ENCODE measurements around the gene CCDC14.
A peak's percentile ranks its signal among the peaks of the same experiment; 100 is the strongest.

The CCDC14 gene

GRCh38 chr3:123948449-123948848, 12.6 kb downstream of the CCDC14 start:
- Histone ChIP-seq H3K36me3 (ENCODE audit: insufficient read depth, low read length) (peaks cover 90% of the 10 kb centered on the region), H3K9ac (ENCODE audit: insufficient read length) (no peak overlapping the region), H3K9me3 (ENCODE audit: low read depth, low read length) (no peaks in the 10 kb centered on the region), H3K27ac (no peak overlapping the region), H3K4me3 (no peak overlapping the region)
- TF ChIP-seq FOXP2 (optimal IDR thresholded peaks at IDR 0.05; ENCODE audit: control extremely low read depth, extremely low read length, insufficient read depth): no peak
- no peak for TF ChIP-seq EZH2 (IDR thresholded peaks at IDR 0.05)
- no peak for TF ChIP-seq POLR2AphosphoS5 (IDR thresholded peaks at IDR 0.05; ENCODE audit: borderline replicate concordance, low read depth, low read length)
- DNase-seq (ENCODE audit: low read depth, low spot score): no peak

DNA sequence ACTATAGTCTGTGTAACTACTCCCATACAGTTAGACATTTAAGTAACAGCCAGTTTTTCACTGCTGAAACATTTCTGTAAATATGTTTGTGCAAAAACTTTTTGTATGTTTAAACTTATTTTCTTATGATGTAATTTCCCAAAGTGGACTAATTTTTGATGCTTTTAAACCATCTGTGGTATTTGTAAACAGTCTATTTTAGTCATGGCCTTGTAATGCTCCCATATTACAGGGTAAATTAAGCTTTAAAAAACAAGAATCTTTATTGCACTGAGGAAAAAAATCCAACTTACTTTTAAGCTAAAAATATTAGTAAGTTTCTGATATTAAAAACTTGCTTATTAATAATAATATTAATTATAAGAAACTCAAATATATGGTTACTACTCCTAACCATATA, 13.5 kb downstream of the CCDC14 start:
- no peak for DNase-seq (ENCODE audit: low read depth, low spot score)
- H3K9me3 ChIP-seq (ENCODE audit: low read depth, low read length): no peaks in the 10 kb centered on the region
- H3K27ac ChIP-seq: no peak overlapping the region
- TF ChIP-seq EZH2 (IDR thresholded peaks at IDR 0.05) (no peak), FOXP2 (optimal IDR thresholded peaks at IDR 0.05; ENCODE audit: control extremely low read depth, extremely low read length, insufficient read depth) (no peak), POLR2AphosphoS5 (IDR thresholded peaks at IDR 0.05; ENCODE audit: borderline replicate concordance, low read depth, low read length) (no peak)
- H3K9ac ChIP-seq (ENCODE audit: insufficient read length): no peak overlapping the region
- H3K36me3 ChIP-seq (ENCODE audit: insufficient read depth, low read length): peaks cover 88% of the 10 kb centered on the region
- no peak overlapping the region for H3K4me3 ChIP-seq

GRCh38 chr3:123941542-123941941, 19.5 kb downstream of the CCDC14 start:
- no peak overlapping the region for H3K4me3 ChIP-seq
- no peak overlapping the region for H3K27ac ChIP-seq
- no peak for DNase-seq (ENCODE audit: low read depth, low spot score)
- no peaks in the 10 kb centered on the region for H3K9me3 ChIP-seq (ENCODE audit: low read depth, low read length)
- peaks cover 89% of the 10 kb centered on the region for H3K36me3 ChIP-seq (ENCODE audit: insufficient read depth, low read length)
- H3K9ac ChIP-seq (ENCODE audit: insufficient read length): no peak overlapping the region
- TF ChIP-seq FOXP2 (optimal IDR thresholded peaks at IDR 0.05; ENCODE audit: control extremely low read depth, extremely low read length, insufficient read depth) (no peak), POLR2AphosphoS5 (IDR thresholded peaks at IDR 0.05; ENCODE audit: borderline replicate concordance, low read depth, low read length) (no peak), EZH2 (IDR thresholded peaks at IDR 0.05) (no peak)

DNA sequence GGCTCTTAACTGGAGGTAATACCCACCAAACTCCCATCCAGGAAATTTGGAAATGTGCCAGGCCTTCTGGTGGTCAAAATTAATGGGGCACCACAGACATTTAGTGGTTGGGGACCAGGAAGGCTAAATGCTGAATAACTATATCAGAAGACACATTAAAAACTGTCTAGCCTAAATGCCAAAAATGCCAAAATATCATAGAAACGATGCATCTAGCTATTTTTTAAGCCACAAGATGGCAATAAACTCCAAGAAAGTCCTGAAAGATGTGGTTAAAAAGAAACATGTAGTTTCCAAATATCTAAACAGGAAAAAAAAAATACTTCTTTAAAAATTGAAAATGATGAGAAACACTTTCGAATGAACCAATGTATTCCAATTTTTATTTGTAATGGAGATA, 19.9 kb downstream of the CCDC14 start:
- H3K4me3 ChIP-seq: no peak overlapping the region
- peaks cover 88% of the 10 kb centered on the region for H3K36me3 ChIP-seq (ENCODE audit: insufficient read depth, low read length)
- no peak overlapping the region for H3K9ac ChIP-seq (ENCODE audit: insufficient read length)
- no peak for DNase-seq (ENCODE audit: low read depth, low spot score)
- no peak overlapping the region for H3K27ac ChIP-seq
- no peak for TF ChIP-seq POLR2AphosphoS5 (IDR thresholded peaks at IDR 0.05; ENCODE audit: borderline replicate concordance, low read depth, low read length)
- no peak for TF ChIP-seq EZH2 (IDR thresholded peaks at IDR 0.05)
- no peak for TF ChIP-seq FOXP2 (optimal IDR thresholded peaks at IDR 0.05; ENCODE audit: control extremely low read depth, extremely low read length, insufficient read depth)
- H3K9me3 ChIP-seq (ENCODE audit: low read depth, low read length): no peaks in the 10 kb centered on the region

DNA sequence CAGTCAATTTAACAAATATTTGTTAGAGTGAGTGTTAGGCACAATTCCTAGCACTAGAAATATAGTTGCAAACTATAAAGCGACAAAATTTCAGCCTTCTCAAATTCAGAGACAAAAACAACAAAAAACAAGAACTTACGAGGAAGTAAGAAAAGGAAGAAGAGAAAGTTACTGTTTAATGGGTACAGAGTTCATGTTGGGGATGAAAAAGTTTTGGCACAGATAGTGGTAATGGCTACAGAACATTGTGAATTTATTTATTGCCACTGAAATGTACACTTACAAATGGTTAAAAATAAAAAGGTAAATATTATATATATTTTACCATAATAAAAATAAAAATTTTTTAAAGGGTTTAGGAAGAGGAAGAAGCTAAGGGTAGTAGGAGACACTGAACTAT, 21.3 kb downstream of the CCDC14 start:
- TF ChIP-seq FOXP2 (optimal IDR thresholded peaks at IDR 0.05; ENCODE audit: control extremely low read depth, extremely low read length, insufficient read depth) (no peak), EZH2 (IDR thresholded peaks at IDR 0.05) (no peak), POLR2AphosphoS5 (IDR thresholded peaks at IDR 0.05; ENCODE audit: borderline replicate concordance, low read depth, low read length) (no peak)
- Histone ChIP-seq H3K36me3 (ENCODE audit: insufficient read depth, low read length) (peaks cover 88% of the 10 kb centered on the region), H3K27ac (no peak overlapping the region), H3K4me3 (no peak overlapping the region), H3K9me3 (ENCODE audit: low read depth, low read length) (no peaks in the 10 kb centered on the region), H3K9ac (ENCODE audit: insufficient read length) (no peak overlapping the region)
- DNase-seq (ENCODE audit: low read depth, low spot score): no peak

- H3K27ac ChIP-seq: no peak overlapping the region
- H3K9me3 ChIP-seq (ENCODE audit: low read depth, low read length): no peaks in the 10 kb centered on the region
- no peak overlapping the region for H3K4me3 ChIP-seq
- no peak for DNase-seq (ENCODE audit: low read depth, low spot score)
- H3K9ac ChIP-seq (ENCODE audit: insufficient read length): no peak overlapping the region
- TF ChIP-seq EZH2 (IDR thresholded peaks at IDR 0.05) (no peak), POLR2AphosphoS5 (IDR thresholded peaks at IDR 0.05; ENCODE audit: borderline replicate concordance, low read depth, low read length) (no peak), FOXP2 (optimal IDR thresholded peaks at IDR 0.05; ENCODE audit: control extremely low read depth, extremely low read length, insufficient read depth) (no peak)
- H3K36me3 ChIP-seq (ENCODE audit: insufficient read depth, low read length): peaks cover 86% of the 10 kb centered on the region
These were observed 24.6 kb downstream of the CCDC14 start for GRCh38 chr3:123936400-123936799.

GRCh38 chr3:123935830-123936229, 25.2 kb downstream of the CCDC14 start:
- Histone ChIP-seq H3K36me3 (ENCODE audit: insufficient read depth, low read length) (peaks cover 87% of the 10 kb centered on the region), H3K9ac (ENCODE audit: insufficient read length) (no peak overlapping the region), H3K9me3 (ENCODE audit: low read depth, low read length) (no peaks in the 10 kb centered on the region), H3K4me3 (no peak overlapping the region), H3K27ac (0 out of 2 replicates have a peak overlapping the region, but pooled peaks have one; percentile 6)
- TF ChIP-seq POLR2AphosphoS5 (IDR thresholded peaks at IDR 0.05; ENCODE audit: borderline replicate concordance, low read depth, low read length) (no peak), EZH2 (IDR thresholded peaks at IDR 0.05) (no peak), FOXP2 (optimal IDR thresholded peaks at IDR 0.05; ENCODE audit: control extremely low read depth, extremely low read length, insufficient read depth) (no peak)
- DNase-seq (ENCODE audit: low read depth, low spot score): no peak

- TF ChIP-seq EZH2 (IDR thresholded peaks at IDR 0.05): no peak
- no peak for TF ChIP-seq POLR2AphosphoS5 (IDR thresholded peaks at IDR 0.05; ENCODE audit: borderline replicate concordance, low read depth, low read length)
- TF ChIP-seq FOXP2 (optimal IDR thresholded peaks at IDR 0.05; ENCODE audit: control extremely low read depth, extremely low read length, insufficient read depth): no peak
- H3K9ac ChIP-seq (ENCODE audit: insufficient read length): no peak overlapping the region
- no peak overlapping the region for H3K4me3 ChIP-seq
- DNase-seq (ENCODE audit: low read depth, low spot score): no peak
- H3K36me3 ChIP-seq (ENCODE audit: insufficient read depth, low read length): peaks cover 89% of the 10 kb centered on the region
- no peak overlapping the region for H3K27ac ChIP-seq
- H3K9me3 ChIP-seq (ENCODE audit: low read depth, low read length): no peaks in the 10 kb centered on the region
These were observed 26.8 kb downstream of the CCDC14 start for GRCh38 chr3:123934250-123934649.

GRCh38 chr3:123930445-123930844, 30.6 kb downstream of the CCDC14 start:
- Histone ChIP-seq H3K9ac (ENCODE audit: insufficient read length) (no peak overlapping the region), H3K27ac (peak overlapping the region; percentile 35; the same call in 1 of the 2 replicates), H3K36me3 (ENCODE audit: insufficient read depth, low read length) (peaks cover 85% of the 10 kb centered on the region), H3K9me3 (ENCODE audit: low read depth, low read length) (no peaks in the 10 kb centered on the region), H3K4me3 (no peak overlapping the region)
- no peak for TF ChIP-seq POLR2AphosphoS5 (IDR thresholded peaks at IDR 0.05; ENCODE audit: borderline replicate concordance, low read depth, low read length)
- no peak for TF ChIP-seq FOXP2 (optimal IDR thresholded peaks at IDR 0.05; ENCODE audit: control extremely low read depth, extremely low read length, insufficient read depth)
- no peak for TF ChIP-seq EZH2 (IDR thresholded peaks at IDR 0.05)
- no peak for DNase-seq (ENCODE audit: low read depth, low spot score)
